HG03097 (cell line): ENCODE results near the gene SSC4D.
A peak's percentile ranks its signal among the peaks of the same experiment; 100 is the strongest.
"Not testable (repeated sequence)": the region's sequence is repeated elsewhere in the genome, so short reads cannot be mapped to it uniquely, and the experiment has no call there.

ENCODE experiments used
- ATAC-seq: cut with Tn5 transposase; IDR thresholded peaks from one replicate; pipeline ENCODE4 v1.9.1; 2021; ENCODE audit not compliant: unreplicated experiment, low FRiP score

Gene SSC4D

GRCh38 chr7:76409537-76409936, at the start of gene SSC4D:
Gene SSC4D (minus strand): TSS chr7:76409697. CDS start chr7:76404439, 5,258 bp downstream.
- ATAC-seq: no peak

DNA sequence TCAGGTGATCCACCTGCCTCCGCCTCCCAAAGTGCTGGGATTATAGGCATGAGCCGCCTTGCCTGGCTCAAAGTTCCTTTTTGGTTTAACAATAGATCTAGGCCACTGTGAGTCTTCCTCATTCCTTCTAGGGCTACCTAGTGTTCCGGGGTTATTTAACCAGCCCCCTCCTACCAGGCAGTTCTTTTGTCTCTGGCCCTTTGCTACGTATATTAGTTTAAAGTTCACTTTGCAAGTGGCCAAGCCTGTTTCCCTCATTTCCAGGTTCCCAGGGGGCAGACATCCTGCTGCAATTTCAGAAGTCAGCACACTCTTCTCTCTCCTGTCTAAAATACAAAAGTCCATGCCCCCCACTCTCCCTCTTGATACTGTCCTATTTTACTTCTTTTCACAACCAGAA, 49.0 kb upstream of the SSC4D start:
- not testable (repeated sequence) for ATAC-seq

DNA sequence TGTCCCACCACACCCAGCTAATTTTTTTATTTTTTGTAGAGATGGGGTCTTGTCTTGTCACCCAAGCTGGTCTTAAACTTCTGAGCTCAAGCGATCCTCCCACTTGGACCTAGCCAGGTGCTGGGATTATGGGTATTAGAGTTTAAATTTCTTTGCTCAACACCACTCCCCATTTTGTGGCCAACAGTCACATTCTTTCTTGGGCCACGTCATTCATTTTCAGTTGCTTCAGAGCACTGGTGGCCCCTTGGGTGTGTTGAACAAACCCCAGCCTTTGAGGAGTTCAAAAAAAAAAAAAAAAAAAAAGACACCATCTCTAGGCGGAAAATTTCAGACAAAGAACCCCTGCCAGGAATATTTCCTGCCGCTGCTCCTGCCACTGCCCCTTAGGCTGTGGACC, 47.5 kb upstream of the SSC4D start:
- ATAC-seq: not testable (repeated sequence)

DNA sequence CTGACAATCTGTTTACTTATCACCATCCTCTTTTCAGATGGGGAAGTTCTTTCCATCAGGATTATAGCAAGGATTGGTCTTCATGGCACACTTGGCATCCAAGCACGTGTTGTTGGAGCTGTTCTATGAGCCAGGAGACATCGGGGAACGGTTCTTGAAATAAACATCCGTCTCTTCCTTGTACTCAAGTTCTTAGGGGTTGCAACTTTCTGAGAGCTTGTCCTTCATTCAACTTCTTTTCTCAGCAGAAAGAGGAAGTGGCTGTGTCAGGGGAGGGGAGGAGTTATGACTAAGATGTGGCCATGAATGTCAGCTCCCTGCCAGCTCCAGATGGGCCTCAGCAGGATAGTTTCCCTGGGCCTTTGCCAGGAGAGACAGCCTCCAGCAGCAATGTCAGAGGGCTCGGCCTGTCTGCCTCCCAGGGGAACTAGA, 36.1 kb upstream of the SSC4D start:
- ATAC-seq: peak; percentile 68

DNA sequence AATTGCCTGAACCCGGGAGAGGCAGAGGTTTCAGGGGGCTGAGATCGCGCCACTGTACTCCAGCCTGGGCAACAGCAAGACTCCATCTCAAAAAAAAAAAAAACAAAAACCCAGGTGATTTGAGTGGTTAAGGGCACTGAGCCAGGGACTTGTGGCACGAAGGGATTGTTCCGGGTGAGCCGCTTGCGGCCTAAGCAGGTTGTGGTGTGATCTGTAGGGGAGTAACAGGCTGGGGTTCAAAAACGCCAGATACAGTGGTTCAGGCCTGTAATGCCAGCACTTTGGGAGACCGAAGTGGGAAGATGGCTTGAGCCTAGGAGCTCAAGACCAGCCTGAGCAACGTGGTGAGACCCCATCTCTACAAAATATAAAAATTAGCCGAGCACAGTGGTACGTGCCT, 34.3 kb upstream of the SSC4D start:
- not testable (repeated sequence) for ATAC-seq

- ATAC-seq: not testable (repeated sequence)
Measured at GRCh38 chr7:76442664-76443446, 33.4 kb upstream of the SSC4D start.

DNA sequence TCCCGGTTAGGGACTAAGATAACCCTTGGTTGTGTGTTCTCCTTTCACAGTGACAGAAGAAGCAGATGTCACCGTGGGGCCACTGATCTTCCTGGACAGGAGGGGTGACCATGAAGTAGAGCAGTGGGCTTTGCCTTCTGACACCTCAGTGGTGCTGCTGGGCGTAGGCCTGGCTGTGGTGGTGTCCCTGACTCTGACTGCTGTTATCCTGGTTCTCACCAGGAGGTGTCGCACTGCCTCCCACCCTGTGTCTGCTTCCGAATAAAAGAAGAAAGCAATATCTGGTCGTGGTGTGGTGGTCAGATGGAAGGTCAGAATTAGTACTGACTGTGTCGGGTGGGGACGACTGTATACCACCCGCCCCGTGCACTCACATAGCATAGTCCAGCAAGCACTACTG, 32.3 kb upstream of the SSC4D start:
- ATAC-seq: not testable (repeated sequence)

GRCh38 chr7:76440404-76440803, 30.9 kb upstream of the SSC4D start:
- ATAC-seq: not testable (repeated sequence)

DNA sequence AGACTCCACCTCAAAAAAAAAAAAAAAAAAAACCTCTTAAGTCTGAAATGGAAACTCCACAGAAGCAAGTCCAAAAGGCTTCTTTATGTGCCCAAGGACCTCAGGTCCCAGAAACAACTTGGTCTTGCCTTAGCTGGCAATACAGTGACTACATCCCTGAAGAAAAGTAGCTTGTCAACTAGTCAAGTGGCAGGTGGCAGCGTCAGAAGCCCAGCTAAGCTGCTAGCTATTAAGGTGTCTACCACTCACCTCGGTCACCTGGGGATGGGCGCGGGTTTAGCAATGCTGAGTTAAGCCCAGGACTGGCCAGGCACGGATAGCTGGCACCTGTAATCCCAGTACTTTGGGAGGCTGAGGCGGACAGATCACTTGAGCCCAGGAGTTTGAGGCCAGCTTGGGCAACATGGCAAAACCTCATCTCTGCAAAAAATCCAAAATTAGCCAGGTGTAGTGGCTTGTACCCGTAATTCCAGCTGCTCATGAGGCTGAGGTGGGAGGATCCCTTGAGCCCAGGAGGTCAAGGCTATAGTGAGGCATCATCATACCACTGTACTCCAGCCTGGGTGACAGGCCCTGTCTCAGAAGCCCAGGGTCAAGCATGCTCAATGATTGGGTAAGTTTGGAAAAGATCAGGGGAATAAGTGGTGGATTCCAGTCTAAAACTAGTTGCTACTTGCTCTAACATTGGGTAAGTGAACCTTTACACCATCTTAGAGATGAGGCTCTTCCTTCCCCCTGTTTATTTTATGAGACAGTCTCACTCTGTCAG, 29.8 kb upstream of the SSC4D start:
- not testable (repeated sequence) for ATAC-seq

DNA sequence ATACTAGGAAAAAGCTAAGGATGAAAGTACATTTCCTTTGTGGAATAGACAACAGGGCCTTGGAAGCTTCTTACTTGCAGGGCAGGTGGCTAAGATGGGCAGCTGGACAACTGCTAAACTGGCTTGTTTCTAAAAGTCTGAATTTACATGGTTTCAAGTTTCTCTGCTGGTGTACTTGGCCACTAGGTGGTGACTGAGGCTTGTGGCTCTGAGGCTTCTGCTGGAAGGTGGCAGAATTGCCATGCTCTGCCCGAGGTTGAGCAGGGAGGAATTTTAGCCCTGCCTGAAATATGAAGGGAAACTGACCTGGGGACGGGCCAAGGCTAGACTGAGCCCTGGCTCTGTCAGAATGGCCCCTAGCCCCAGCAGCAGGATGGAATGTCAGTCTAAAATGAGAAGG, 28.4 kb upstream of the SSC4D start:
- not testable (repeated sequence) for ATAC-seq

- no peak for ATAC-seq
Measured at GRCh38 chr7:76430836-76431235, 21.3 kb upstream of the SSC4D start.

GRCh38 chr7:76430211-76430610, 20.7 kb upstream of the SSC4D start:
- no peak for ATAC-seq

- ATAC-seq: no peak
Measured at GRCh38 chr7:76428868-76429805, 19.6 kb upstream of the SSC4D start.

GRCh38 chr7:76428149-76428823, 18.8 kb upstream of the SSC4D start:
- ATAC-seq: no peak

DNA sequence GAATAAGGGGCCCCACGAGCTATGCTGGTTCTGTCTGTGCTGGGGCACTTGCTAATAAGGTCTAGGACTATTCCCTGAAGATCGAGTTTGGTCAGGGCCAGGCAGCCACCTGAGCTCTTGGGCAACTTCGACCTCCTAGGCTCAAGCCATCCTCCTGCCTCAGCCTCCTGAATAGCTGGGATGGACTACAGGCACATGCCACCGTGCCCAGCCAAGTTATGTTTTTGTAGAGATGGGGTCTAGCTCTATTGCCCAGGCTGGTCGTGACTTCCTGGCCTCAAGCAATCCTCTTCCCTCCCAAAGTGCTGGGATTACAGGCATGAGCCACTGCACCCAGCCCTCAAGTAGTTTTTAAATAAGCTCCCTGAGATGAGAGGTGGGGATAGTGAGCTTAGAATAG, 18.1 kb upstream of the SSC4D start:
- ATAC-seq: no peak

DNA sequence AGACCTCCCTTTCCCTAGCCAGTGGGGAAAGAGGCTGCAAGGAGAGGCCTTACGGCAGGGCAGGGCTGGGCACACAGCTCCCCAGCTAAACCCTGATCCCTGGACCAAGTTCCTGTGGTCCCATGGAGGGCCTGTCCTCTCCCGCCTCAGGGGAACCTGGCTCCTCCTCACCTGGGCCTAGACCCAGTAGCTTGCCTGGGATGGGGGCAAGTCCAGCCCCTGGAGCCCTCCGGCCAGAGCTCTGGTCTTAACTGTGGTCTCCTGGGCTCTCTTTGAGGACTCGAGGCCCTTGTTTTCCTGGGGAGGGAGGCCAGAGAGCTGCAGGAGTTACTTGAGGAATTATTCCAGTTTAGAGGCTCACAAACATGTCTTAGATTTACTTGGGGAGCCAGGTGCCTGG, 16.7 kb upstream of the SSC4D start:
- ATAC-seq: no peak

DNA sequence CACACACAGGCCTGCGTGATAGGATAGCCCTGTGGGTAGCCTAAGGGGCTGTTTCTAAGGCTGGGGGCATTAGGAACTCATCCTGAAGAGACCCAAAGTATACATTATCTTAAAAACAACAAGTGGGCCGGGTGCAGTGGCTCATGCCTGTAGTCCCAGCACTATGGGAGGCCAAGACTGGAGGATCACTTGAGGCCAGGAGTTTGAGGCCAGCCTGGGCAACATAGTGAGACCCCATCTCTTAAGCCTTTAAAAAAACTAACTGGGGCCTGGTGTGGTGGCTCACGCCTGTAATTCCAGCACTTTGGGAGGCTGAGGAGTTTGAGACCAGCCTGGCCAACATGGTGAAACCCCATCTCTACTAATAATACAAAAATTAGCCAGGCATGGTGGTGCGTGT, 16.1 kb upstream of the SSC4D start:
- not testable (repeated sequence) for ATAC-seq

DNA sequence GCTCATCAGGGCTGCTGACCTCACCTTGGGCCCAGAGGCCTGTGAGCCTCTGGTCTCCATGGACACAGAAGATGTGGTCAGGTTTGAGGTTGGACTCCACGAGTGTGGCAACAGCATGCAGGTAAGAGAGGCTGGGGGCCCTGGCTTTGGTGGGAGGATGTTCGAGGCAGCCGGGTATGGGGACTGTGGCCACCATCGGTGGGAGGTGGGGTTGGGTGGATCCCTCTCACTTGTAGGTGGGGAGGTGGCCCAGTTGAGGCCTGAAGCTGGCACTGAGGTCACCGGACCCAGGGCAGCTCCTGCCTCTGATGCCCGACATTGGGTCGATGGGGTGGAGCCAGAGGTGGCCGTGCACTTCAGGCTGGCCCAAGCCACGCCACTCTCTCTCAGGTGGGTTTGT, 15.7 kb upstream of the SSC4D start:
- no peak for ATAC-seq

DNA sequence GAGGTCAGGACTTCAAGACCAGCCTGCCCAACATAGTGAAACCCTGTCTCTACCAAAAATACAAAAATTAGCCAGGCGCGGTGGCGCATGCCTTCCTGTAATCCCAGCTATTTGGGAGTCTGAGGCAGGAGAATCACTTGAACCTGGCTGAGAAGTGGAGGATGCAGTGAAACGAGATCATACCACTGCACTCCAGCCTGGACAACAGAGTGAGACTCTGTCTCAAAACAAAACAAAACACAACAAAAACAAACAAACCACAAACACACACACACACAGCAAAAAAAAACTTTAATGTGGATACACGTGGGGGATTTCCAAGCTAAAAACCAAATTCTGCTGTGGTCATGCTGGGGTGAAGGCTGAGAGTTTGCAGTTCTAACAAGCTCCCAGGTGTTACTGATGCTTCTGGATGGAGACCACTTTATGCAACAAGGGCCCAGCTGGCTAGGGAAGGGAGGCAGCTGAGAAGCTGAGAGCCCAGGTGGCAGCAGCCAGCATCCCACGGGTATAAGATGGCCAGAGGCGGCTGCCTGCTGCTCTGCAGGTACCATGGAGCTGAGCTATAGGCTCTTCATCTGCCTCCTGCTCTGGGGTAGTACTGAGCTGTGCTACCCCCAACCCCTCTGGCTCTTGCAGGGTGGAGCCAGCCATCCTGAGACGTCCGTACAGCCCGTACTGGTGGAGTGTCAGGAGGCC, 15.1 kb upstream of the SSC4D start, which contains the start of gene ZP3:
Gene ZP3 (plus strand): TSS at position 538 of the 699 bp plus-strand sequence. CDS start 15 bp downstream, at position 553.
- ATAC-seq: no peak
